ENCODE measurements around the gene FLT4.

The FLT4 gene

GRCh38 chr5:180640861-180641565 lies 8.4 kb downstream of the FLT4 start:
- no peak for DNase-seq

DNA sequence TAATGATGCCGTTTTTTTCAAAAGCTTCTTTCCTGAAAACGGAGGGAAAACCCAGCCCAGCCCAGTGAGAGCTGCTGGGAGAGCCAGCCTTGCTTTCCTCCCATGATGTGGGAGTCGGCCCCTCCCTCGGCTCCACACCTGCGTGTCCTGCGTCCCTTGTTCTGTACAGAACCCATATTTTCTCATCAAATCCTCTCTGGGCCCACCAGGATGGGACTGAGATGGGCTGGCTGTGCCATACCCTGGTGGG lies 8.9 kb downstream of the FLT4 start:
- DNase-seq: no peak

- no peak for DNase-seq
Measured at GRCh38 chr5:180639741-180640610, 9.4 kb downstream of the FLT4 start.

DNA sequence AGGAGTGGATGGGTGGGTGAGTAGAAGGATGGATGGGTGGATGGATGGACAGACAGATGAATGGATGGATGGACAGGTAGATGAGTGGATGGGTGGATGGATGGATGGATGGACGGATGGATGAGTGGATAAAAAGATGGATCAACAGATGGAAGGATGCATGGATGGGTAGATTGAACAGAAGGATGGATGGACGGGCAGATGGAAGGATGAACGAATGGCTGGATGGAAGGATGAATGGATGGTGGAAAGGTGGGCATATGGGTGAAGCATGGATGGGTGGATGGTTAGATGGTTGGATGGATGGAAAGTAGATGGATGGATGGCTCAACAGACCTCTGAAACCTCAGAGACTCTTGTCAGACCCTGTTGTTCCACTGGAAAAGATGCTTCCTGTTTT lies 10.1 kb downstream of the FLT4 start:
- DNase-seq: no peak

DNA sequence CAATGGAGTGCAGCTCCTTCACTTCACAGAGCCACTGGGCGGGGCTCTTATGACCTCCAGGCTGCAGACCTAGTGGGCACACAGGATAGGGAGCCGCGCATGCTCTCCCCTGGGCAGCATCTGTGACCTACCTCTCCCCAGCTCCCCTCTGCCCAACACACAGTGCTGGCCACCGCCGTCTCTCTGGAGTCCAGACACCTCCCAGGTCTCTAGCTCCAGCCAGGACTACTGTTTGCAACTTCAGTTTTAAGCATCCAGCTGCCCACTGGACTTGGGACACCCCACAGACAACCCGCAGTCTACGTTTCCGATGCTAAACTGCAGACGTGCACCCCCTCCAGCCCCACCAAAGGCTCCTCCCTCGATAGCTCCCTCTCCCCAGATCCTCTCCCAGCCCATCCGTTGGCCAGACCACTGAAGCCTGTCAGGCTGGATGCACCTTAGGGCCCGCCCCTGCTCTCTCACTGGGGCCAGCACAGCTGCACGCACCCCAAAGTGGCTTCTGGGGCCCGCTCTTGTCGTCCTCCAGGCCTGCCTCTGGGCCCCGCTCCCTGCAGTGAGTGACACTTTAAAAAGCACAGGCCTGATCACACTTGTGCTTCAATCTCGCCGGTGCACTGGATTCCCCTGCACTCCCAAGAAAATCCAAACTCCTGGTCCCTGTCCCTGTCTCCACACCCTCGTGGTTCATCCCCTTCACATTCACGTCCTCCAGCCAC lies 11.3 kb downstream of the FLT4 start:
- no peak for DNase-seq

DNA sequence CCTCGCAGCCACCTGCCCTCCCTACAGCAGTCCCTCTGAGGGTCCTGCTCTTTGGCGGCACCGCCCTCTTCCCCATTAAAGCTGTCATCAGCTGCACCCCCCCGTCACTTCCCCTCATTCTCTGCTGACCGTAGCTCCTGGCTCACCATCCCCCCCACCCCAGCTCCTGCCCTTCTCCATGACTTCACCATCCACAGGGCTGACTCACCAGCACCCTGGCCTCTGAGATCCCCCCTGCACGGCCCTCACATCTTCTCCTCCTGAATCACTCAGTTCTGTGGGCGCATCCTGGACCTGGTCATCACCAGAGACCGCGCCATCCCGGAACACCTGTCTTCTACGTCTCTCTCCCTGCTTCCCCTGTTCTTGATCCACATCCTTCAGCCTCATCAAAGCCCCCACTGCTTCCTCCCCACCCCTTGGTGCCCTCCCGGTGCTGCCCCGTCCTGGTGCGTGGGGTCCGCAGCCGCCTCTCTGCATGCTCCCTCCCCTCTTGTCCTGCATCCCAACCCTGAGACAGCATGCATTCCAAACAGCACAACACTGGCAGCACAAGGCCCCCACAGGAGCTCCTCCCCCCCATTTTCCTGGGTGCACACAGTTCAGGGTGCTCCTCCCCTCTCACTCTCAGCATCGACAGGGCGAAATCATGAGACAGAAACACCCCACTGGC lies 12.9 kb downstream of the FLT4 start:
- no peak for DNase-seq

DNA sequence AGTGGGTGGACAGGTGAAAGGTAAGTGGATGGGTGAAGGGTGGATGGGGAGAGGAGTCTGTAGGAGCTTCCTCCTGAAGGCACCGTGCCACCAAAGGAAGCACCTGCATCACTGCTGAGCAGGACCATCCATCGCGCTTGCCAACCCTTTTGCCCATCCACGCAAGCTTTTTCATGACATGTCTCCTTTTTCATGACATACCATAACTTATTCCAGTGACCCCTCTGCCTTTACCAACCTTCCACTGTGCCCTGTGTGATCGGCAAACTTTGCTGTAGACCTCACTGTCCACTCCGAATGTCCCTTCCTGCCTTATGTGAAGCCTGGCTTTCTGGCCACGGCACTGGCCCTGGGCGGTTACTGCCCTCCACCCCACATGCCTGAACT lies 13.4 kb downstream of the FLT4 start:
- no peak for DNase-seq

GRCh38 chr5:180633283-180634177 lies 15.9 kb downstream of the FLT4 start:
- DNase-seq: no peak

DNA sequence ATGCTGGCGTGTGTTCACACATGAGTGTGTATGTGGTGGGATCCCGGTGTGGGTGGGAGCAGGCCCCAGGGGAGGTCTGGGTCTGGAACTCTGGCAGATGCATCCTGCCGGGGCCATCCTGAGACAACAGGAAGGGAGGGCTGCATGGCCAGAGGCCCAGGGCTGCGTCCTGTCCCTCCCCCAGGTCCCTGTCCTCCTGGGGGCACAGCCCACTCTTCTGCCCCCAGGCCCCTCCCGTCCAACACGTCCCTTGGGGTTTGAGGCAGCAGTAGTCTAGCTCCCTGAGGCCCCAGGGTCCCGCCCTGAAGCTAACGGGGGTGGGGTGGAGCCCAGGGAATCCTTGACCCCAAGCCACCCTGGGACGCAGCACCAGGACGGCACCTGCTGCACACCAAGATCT lies 16.6 kb downstream of the FLT4 start:
- no peak for DNase-seq

DNA sequence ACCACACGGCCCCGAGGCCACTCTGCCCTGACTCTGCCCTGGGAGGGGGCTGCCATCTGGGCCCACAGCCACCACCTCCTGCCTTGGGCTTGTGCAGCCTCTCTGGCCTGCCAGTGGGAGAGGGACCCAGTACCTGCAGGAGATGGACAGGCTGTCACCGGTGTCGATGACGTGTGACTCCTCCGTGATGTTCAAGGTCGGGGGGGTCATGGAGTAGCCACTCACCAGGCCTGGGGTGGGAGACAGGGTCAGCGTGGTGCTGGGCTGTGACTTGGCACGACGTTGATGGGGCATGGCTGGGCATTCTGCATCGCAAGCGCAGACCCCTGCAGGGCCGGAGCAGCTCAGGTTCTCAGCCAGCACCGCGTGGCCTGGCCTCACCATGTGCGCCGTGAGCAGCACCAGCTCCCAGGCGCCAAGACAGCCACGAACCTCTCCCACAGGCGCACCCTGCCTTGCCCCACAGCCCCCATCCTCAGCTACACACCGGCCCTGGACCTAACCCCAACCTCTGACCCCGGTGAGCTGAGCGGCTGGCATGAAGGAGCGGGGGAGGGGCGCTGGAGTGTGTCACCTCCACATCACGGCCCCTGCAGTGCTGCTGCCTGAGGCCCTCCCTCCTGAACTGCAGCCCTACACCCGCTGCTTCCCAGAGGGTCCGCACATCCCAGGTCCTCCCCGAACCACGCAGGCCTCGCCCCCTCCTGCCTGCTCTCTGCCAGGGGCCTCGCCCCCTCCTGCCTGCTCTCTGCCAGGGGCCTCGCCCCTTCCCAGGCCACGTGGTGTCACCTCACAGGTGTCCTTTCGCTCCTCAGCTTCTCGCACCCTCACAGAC lies 17.6 kb downstream of the FLT4 start:
- DNase-seq: no peak

DNA sequence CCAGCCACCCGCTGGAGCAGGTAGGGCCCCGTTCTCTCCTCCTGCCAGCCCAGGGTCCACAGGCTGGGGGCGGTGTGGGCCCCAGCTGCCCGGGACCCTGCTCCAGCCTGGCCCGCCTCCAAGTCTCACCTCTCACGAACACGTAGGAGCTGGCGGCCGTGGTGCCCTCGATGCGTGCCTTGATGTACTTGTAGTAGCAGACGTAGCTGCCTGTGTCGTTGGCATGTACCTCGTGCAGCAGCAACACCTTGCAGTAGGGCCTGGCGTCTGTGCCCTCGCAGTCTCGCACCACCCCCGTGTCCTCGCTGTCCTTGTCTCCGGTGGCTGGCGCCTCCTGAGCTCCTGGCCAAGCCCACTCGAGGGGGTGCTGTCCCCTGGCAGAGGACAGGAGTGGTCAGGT lies 19.0 kb downstream of the FLT4 start:
- no peak for DNase-seq

GRCh38 chr5:180629831-180630382 lies 19.5 kb downstream of the FLT4 start:
- no peak for DNase-seq

DNA sequence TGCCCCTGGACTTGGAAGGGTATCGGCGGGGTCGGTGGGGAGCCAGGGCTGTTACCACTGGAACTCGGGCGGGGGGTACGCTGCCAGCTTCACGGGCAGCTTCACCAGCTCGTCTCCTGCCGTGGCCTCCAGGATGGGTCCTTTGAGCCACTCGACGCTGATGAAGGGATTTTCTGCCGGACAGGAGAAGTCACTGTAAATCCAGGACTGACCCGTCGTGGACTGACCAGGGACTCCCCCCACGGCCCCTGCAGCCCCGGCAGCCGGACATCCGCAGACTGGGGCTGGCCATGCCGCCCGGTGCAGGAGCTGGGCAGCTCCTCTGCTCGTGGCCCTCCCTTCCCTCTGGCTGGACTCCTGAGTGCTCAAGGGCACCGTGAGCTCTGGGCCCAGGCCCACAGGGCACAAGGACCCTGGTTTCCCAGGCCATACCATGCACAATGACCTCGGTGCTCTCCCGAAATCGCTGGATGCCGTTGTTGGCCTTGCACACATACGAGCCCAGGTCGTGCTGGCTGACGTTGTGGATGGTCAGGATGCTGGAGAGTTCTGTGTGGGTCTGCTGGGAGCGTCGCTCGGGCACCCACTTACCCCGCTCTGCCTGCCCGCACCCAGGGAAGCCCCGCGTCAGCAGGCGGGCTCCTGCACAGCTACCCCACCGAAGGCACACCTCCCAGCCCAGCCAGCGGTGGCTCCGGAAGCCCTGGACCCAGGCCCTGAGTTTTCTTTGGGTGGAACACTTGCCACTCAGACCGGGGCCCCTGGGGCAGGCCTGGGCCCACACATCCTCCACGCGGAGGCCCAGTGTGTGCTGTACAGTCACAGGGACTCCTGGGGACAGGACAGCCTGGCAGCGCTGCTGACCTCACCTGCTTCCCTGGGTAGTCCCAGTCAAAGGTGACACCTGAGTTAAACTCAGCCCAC lies 20.3 kb downstream of the FLT4 start:
- no peak for DNase-seq

DNA sequence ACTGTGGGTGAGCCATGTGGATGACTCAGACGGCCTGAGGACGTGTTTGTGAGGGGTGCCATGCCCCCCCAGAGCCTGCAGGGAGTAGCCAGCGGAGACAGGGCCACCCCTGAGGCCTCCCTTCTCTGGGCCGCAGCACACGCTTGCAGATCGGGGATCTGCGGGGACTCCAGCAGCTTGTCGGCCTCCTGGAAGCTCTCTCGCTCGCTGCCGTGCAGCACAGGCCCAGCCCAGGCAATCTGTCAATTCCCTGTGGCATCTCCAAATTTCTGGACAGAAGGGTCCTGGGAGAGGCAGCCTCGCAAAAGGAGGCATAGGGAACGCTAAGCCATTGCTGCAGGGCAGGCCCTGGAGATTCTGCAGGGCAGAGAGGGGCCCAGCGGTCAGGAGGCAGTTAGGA lies 21.2 kb downstream of the FLT4 start:
- DNase-seq: no peak

- no peak for DNase-seq
Measured at GRCh38 chr5:180627386-180628120, 21.8 kb downstream of the FLT4 start.

DNA sequence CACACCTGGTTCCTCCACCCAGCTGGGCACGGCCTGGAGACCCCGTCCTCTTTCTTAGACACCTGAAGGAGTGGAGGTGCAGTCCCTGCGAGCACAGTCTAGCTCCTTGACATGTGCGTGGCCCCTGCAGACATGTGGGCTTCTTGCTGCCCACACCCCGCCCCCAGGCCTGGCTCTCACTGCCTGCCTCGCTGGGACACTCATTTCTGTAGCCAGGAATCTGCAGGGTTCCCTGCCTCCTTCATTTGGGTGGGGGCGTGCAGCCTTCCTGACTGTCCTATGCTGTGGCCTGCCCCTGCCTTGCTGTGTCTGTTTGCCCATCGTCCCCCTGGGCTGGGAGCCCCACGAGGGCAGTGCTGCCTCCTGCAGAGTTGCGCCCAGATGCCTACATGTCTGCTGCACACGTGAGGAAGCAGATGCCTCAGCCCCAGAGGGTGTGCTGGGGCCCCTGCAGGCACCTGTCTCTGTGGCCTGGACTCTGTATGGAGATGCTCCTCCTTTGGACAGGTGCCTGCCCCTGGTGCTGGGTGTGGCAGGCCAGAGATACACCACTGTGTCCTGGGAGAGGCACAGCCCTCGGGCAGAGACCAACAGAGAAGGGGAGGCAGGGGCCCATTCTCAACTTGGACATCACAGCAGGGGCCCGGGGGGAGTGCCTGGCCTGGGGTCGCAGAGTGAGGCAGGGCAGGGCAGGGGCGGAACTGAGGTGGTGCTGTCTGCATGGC lies 22.6 kb downstream of the FLT4 start:
- DNase-seq: no peak

GRCh38 chr5:180625791-180626660 lies 23.4 kb downstream of the FLT4 start:
- DNase-seq: no peak
